GM18870 (cell line): ENCODE results near the gene KLHL24.
A peak's percentile ranks its signal among the peaks of the same experiment; 100 is the strongest.
"Not testable (repeated sequence)": the region's sequence is repeated elsewhere in the genome, so short reads cannot be mapped to it uniquely, and the experiment has no call there.

Experiments
- ATAC-seq: cut with Tn5 transposase; IDR thresholded peaks from one replicate; pipeline ENCODE4 v1.9.1; 2021; ENCODE audit warnings: moderate library complexity; ENCODE audit not compliant: unreplicated experiment

KLHL24 gene

DNA sequence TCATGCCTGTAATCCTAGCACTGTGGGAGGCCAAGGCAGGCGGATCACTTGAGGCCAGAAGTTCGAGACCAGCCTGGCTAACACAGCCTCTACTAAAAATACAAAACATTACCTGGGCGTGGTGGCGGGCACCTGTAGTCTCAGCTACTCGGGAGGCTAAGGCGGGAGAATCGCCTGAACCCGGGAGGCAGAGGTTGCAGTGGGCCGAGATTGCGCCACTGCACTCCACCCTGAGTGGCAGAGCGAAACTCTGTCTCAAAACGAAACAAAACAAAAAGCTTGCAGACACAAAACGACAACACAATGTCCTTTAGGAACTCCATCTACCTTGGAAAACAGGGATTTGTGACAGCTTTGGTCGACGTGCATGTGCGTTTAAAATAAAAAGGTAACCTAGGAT lies 716 bp upstream of the KLHL24 start:
- ATAC-seq: no peak

DNA sequence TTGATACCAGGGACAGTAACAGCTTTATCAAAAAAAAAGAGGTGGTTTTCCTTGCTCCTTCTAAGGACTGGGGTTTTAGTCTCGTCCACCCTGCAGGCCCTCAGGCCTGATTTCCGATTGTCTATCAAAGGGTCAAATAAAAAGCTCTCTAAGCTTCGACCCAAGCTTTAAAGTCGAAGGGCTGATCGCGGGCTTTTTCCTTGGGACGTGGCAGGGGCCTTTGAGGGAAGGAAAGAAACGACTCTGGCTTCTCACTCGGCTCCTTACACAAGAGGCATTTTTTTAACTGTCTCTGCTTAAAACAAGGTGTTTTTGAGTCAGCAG lies 354 bp upstream of the KLHL24 start:
- no peak for ATAC-seq

DNA sequence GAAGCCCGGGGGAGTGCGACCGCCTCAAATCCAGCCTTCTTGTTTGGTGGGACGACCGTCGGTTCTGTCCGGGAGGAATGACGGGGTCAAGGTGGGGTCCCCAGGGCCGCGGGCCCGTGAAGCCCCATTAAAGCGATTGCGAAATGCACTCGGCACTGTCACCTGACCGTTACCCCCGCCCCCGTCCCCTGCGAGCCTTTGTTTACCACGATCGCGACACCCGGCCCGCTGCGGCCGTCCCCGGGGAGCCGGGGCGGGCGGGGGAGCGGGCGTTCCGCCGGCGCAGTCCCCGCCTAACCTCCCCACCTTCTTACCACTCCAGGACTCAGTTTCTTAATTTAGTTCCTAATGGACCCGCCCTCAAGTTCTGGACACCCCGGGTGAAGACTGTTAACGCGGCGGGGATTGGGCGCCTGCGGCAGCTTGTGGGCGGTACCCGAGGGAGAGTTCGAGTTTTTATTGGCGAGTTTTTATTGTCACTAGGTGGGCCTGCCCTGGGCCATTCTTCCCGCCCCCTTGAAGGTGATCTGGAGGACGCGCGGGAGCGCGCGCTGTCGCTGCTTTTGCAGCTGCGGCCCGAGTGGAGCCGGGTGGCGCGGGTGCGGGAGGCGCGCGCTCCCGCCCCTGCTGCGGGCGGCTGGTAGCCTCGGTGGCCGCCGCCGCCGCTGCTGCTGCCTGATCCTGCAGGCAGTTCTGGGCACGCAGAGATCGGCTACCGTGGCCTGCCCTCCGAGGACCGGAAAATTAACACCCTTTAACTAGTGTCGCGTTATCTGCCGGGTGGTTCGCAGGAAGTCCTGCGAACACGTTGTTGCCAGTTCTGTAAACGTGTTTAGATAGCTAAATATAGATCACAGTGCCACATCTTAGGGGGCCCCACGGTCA lies 1.0 kb downstream of the KLHL24 start:
- ATAC-seq: peak; percentile 90

DNA sequence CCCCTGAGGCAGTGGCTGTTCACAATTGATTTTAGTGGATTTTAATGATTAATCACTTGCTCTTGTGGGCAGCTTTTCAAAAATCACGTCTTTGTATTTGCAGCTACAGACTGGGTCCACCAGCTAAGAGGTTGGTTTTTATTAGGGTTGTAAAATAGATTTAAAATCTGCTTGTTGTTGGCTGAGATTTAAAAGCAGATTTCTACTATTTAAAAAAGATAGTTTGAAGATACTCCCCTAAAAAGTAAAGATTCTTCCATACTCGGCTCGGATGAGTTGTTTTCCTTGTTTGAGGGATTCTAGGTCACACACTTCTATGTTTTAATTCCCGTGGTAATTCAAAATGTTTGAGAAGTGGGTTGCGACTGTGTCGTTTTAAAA lies 1.7 kb downstream of the KLHL24 start:
- no peak for ATAC-seq

DNA sequence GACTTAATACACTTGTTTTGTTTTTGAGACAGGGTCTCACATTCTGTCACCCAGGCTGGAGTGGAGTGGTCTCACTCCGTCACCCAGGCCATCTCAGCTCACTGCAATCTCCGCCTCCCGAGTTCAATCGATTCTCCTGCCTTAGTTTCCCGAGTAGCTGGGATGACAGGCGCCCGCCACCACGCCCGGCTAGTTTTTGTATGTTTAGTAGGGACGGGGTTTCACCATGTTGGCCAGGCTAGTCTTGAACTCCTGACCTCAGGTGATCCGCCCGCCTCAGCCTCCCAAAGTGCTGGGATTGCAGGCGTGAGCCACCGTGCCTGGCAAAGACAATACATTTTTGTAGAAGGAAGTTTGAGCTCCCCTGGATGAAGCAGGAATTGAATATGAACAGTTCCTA lies 2.2 kb downstream of the KLHL24 start:
- not testable (repeated sequence) for ATAC-seq

DNA sequence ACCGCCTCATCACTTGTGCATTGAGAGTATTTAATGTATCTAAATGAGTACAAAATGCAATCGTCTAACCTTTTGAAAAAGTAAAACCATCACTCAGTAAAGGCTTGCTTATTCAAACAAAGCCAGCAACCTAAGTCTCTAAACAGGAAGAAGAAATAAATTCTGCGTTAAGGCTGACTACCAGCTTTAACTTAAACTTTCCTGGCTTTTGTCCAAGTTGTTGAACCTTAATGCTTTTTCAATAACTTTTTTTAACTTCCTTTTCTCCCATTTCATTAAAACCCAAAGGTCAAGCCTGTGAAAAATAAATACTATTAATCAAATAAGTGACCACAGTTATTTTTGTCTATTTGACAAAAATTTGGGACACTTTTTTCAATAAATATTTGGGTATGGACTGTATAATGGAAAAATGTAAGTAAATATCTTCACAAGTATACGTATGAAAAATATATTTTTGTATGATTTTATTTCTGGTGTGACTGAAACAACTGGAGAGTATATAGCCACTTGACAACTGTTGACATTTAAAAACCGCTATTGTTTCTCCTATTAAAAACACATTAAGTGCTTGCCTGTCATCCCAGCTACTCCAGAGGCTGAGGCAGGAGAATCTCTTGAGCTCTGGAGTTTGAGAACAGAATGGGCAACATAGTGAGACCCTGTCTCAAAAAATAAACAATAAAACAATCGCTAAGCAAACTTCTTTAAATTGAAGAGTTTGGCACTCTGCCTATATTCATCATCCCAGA lies 2.9 kb downstream of the KLHL24 start:
- no peak for ATAC-seq

DNA sequence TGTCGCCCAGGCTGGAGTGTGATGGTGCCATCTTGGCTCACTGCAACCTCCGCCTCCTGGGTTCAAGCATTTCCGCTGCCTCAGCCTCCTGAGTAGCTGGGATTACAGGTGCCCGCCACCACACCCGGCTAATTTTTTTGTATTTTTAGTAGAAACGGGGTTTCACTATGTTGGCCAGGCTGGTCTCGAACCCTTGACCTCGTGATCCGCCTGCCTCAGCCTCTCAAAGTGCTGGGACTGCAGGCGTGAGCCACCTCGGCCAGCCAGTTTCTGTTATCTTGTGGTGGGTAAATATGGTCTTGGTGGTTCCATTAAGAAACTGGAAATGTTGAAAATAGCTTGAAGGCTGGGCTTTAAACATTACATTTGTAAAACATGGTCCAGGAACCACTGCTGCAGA lies 5.2 kb downstream of the KLHL24 start:
- ATAC-seq: not testable (repeated sequence)

DNA sequence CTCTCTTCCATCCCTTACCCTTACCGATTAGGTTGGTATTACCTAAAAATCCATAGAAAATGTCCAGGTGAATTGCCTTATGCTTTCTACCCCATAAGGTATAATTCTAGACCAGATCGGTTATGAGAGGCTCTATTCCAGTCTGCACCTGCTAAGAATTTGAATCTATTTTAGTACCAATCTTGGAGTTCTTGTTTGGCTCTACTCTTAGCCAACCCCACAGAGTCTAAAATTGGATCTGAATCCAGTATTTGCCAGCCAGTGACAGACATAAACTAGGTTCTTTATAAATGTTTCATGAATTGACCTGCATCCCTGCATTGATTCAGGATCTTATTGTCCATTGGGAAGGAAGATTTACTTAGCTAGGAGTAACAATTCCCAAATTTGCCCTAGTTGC lies 6.5 kb downstream of the KLHL24 start:
- ATAC-seq: no peak

DNA sequence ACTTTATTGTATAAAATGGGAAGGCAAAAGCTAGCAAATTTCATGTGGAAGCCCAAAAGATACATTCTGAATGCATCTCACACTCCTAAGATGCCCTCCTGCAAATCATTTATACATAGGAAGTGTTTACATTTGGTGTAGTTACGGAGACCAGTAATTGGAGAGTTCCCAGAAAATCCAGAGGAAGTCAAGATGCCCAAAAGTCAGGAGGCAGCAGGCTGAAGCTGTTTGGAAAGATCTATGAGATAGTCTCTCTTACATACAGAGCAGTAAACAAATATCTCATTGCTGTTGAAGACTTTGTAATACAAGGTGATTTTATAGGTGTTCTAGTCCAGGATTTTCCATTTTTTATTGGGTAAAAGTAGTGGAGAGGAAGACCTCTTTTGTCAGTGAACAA lies 8.8 kb downstream of the KLHL24 start:
- no peak for ATAC-seq

DNA sequence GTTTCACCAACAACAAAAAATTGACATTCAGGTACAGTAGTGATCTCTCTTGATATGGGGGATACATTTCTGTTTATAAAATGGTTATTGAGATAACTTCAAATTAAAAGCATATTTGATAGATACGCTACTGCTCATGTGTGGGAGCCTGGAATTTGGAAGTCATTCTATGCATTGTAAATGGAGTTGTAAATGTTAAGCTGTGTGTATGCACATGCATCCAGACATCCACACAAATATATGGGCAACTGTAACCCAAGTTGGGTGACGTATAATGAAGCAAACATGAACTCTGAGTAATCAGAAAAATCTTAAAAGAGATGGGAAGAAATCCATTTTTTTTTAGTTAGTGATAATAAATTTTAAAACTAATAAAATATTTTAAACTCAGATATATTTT lies 9.8 kb downstream of the KLHL24 start:
- no peak for ATAC-seq

DNA sequence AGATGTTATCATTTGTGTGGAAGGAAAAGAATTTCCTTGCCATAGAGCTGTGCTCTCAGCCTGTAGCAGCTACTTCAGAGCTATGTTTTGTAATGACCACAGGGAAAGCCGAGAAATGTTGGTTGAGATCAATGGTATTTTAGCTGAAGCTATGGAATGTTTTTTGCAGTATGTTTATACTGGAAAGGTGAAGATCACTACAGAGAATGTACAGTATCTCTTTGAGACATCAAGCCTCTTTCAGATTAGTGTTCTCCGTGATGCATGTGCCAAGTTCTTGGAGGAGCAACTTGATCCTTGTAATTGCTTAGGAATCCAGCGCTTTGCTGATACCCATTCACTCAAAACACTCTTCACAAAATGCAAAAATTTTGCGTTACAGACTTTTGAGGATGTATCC lies 15.1 kb downstream of the KLHL24 start:
- no peak for ATAC-seq

DNA sequence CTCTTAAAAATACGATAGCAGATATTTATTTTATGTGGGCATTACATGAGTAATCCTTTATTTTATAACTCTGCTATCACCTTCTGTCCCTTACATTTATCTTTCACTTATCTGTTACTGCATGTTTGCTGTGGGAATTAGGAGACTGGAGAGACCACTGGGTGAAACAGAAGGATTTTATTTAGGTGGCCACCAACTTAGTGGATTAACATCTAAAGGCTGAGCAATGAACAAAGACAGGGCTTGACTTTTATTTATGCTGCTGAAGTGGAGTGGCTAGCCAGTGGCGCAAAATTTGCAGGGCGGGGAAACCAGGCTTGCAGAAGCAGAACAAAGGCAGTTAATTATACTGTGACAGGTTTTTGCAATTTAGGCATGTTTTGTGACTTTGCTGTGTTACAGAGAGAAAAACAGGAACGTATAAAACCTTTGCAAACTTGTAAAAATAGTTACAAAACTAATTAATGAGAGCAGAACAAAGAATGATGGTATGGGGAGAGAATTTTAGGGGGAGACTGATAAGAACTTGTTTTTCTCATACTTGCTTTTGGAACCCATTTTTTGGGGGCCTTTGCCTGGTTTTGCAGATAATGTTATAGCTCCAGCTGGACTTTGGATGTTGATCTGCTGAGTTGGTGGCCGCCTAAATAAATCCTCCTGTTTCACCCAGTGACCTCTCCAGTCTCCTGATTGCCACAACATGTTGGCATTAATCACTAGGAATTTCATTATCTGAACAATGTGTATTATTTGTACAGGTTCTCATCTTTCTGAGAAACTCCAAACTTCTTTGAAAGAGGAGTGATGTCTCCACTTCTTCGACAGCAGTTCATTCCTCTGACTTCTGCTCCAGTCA lies 18.0 kb downstream of the KLHL24 start:
- no peak for ATAC-seq

DNA sequence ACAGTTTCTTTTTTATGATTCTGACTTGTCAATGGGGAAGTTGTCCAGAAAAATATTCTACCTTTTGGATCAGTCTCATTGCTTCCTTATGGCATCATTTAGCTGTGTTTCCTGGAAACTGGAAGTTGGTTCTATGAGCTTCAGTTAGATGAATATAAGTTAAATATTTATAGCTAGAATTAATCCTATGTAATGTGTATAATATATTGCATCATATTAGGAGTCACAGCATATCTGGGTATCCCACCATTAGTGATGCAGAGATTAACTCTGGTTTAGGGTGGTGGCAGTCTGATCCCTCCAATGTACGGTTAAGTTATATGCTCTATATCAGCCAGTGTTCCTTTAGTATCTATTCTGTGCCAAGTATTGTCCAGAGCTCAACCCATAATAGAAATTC lies 19.3 kb downstream of the KLHL24 start:
- ATAC-seq: no peak

DNA sequence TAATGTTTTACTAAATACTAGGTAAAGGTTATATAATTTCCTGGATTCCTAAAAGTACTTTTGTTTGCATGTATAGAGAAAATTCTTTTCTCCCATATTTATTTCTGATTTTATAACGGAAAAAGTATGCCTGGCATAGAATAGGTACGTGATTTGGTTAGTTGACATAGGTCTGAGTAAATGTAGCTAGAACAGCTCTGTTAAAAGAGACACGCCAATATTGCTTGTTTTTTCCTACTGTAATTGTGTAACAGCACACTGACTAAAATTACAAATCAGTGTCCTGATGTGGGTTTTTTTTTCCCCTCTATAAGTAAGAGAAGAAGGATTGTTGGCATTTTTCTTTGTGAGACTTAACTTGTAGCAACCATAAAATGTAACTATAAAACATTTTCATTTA lies 26.7 kb downstream of the KLHL24 start:
- no peak for ATAC-seq

DNA sequence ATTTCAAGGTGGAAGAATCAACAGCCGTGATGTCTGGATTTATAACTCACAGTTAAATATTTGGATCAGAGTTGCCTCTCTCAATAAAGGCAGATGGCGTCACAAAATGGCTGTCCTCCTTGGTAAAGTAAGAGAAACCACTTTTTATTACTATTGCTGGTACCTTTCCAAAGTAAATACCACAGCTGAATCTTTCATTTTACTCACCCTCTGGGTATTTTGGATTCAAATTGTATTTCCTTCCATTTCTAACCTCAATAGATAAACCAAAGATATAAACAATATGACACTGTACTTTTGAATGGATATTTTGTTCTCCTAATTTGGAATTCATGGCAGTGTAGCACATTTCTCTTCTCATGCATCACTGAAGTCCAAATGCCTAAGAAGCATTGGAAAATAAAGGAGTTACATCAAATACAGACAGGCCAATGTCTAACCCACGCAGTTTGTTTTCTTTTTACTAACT lies 29.5 kb downstream of the KLHL24 start:
- no peak for ATAC-seq

DNA sequence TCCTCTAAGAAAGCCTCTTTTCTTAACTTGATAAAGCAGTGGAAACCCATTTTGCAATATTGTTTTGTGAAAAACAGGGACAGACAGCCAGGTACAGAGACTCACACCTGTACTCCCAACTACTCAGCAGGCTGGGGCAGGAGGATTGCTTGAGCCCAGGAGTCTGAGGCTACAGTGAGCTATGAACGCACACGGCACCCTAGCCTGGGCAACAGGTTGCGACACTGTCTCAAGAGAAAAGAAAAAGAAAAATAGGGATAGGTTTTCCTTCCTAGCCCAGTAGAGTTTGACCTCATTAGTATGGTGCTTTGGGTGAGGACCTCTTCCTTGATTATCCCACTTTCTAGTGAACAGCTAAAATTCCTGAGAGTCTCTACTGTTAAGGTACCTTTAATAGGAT lies 44.6 kb downstream of the KLHL24 start:
- no peak for ATAC-seq

DNA sequence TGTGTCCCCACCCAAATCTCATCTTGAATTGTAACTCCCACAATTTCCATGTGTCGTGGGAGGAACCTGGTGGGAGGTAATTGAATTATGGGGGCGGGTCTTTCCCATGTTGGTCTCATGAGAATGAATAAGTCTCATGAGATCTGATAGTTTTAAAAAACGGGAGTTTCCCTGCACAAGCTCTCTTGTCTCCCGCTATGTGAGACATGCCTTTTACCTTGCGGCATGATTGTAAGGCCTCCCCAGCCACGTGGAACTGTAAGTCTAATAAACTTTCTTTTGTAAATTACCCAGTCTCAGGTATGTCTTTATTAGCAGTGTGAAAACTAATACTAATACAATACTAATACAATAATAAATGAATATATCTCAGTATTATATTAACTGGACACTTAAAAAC lies 52.3 kb downstream of the KLHL24 start:
- no peak for ATAC-seq

DNA sequence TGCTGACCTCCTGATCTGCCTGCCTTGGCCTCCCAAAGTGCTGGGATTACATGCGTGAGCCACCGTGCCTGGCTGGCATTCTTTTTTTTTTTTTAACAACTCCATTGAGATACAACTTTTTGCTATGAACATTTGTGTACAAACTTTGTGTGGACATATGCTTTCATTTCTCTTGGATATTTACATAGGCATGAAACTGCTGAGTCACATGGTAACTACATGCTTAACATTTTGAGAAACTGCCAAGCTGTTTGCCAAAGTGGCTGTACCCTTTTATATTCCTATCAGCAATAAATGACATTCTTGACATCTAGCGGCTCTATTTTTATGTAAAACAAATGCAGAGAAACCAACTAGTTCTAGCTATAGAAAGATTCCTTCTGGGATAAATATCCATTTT lies 53.5 kb downstream of the KLHL24 start:
- no peak for ATAC-seq

DNA sequence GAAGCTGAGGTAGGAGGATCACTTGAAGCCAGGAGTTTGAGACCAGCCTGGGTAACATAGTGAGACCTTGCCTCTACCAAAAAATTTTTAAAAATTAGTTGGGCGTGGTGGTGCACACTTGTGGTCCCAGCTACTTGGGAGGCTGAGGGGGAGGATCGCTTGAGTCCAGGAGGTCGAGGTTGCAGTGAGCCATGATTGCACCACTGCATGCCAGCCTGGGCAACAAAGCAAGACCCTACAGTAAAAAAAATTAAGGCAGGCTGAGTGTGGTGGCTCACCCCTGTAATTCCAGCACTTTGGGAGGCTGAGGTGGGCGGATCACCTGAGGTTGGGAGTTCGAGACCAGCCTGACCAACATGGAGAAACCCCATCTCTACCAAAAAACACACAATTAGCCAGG lies 54.2 kb downstream of the KLHL24 start:
- not testable (repeated sequence) for ATAC-seq

DNA sequence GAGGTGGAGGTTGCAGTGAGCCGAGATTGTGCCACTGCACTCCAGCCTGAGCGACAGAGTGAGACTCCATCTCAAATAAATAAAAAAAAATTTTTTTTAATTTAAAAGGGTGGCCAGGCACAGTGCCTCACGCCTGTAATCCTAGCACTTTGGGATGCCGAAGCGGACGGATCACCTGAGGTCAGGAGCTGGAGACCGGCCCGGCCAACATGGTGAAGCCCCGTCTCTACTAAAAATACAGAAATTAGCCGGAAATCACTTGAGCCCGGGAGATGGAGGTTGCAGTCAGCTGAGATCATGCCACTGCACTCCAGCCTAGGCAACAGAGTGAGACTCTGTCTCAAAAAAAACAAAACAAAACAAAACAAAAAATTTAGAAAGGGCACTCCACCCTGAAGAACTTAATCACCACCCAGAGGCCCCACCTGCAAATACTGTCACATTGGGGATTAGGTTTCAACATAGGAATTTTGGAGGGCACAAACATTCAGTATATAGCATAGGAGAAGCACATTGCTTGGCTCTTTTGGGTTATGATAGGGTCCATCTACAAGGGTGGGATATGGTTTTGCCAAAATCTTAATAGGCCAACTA lies 55.1 kb downstream of the KLHL24 start:
- ATAC-seq: no peak

DNA sequence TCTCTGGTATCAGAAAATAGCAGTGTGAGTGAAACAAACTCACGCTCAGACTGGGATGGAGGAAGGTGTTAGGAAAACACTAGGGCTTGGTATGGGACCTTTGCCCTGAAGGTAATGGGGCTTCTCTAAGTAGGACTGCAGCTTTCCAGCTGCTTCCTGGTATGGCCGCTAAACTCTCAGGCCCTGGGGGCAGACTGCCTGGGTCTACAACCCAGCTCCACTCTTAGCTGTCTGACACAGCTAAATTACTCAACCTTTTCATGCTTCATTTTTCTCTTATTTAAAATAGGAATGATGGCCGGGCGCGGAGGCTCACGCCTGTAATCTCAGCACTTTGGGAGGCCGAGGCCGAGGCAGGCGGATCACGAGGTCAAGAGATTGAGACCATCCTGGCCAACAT lies 57.0 kb downstream of the KLHL24 start:
- no peak for ATAC-seq
